Suppressor macrophage treated with lipopolysaccharide for 4 hours (primary cell): Measurements from ENCODE around the gene UNC13D.

Experiments
- DNase-seq: peaks from one replicate; pipeline ENCODE4 v3.0.0-alpha.2; 2020

The UNC13D gene

GRCh38 chr17:75849724-75850123 lies 5.5 kb upstream of the UNC13D start:
- DNase-seq = no peak

- DNase-seq = no peak
Observed at GRCh38 chr17:75849279-75849646, 5.1 kb upstream of the UNC13D start.

- DNase-seq = peak; percentile 70
Observed at GRCh38 chr17:75848523-75849278, 4.5 kb upstream of the UNC13D start.

- DNase-seq = no peak
Observed at GRCh38 chr17:75847614-75848522, 3.7 kb upstream of the UNC13D start.

GRCh38 chr17:75846692-75847613 lies 2.7 kb upstream of the UNC13D start:
- DNase-seq = no peak

- DNase-seq = no peak
Observed at GRCh38 chr17:75845933-75846691, 1.9 kb upstream of the UNC13D start.

- DNase-seq = peak; percentile 92
Observed at GRCh38 chr17:75845058-75845711, 981 bp upstream of the UNC13D start.

GRCh38 chr17:75844530-75845057 lies 390 bp upstream of the UNC13D start:
- no peak for DNase-seq

GRCh38 chr17:75842963-75843576 lies 1.1 kb downstream of the UNC13D start:
- DNase-seq = no peak

GRCh38 chr17:75842411-75842810 lies 1.8 kb downstream of the UNC13D start:
- DNase-seq = no peak

- no peak for DNase-seq
Observed at GRCh38 chr17:75840799-75841164, 3.4 kb downstream of the UNC13D start.

GRCh38 chr17:75839942-75840798 lies 4.0 kb downstream of the UNC13D start:
- DNase-seq = no peak

GRCh38 chr17:75838410-75838809 lies 5.8 kb downstream of the UNC13D start:
- no peak for DNase-seq

GRCh38 chr17:75837899-75838298 lies 6.3 kb downstream of the UNC13D start:
- no peak for DNase-seq

- DNase-seq = no peak
Observed at GRCh38 chr17:75836605-75837004, 7.6 kb downstream of the UNC13D start.

GRCh38 chr17:75835654-75835987 lies 8.6 kb downstream of the UNC13D start:
- no peak for DNase-seq

GRCh38 chr17:75834928-75835653 lies 9.1 kb downstream of the UNC13D start:
- DNase-seq = no peak

- DNase-seq = no peak
Observed at GRCh38 chr17:75834279-75834920, 9.8 kb downstream of the UNC13D start.
